HuH-7 (cell line): ENCODE results near the gene MSMO1.

Source experiments
- DNase-seq: peaks from one replicate; pipeline ENCODE4 v3.0.0; 2011; ENCODE audit warnings: low spot score

The MSMO1 gene

GRCh38 chr4:165360985-165361670, 33.7 kb downstream of the MSMO1 start:
- no peak for DNase-seq

- DNase-seq, result no peak
Observed at GRCh38 chr4:165361810-165362209, 34.3 kb downstream of the MSMO1 start.

DNA sequence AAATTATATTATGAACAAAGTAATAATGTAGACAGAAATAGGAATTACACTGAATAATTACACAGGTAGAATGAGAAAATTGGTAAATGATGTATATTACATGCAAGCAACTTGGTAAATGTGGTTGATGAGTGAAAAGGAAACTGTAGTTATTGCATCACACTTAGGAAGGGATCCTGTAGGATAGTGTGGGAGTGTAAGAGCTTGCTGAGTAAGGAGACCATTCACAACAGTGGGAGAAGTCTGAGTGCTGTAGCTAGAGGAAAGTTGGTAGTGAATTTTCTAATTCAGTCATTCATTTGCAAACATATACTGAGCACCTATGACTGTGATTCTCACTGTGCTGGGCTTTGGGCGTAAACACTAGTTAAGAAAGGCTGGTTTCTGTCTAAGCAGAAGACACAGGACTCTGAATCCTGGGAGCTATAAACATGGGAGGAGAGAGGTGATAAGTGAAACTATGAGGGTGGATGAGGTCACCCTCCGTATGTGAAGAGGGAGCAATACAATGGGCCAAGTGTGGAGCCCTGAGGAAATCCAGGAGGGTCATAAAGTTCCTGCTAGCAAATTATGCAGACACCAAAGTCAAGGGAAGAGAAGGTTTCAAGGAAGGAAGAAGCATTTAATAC, 37.1 kb downstream of the MSMO1 start:
- peak; percentile 47 for DNase-seq

DNA sequence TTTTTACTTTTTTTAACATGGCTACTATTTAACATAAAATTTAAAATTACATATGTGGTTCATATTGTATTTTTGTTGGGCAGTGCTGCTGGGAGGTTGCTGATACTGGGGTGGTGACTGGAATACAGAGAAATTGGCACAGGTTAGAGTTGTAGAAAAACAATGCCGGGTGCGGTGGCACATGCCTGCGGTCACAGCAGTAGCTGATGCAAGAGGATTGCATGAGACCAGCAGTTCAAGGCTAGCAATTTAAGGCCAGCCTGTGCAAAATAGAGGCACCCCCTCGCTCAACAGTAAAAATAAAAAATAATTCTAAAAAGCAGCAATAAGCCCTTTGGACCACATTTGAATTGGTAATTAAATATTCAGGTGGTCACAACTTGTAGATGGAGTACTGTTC, 39.6 kb downstream of the MSMO1 start:
- no peak for DNase-seq

- DNase-seq, result no peak
Observed at GRCh38 chr4:165368114-165368513, 40.6 kb downstream of the MSMO1 start.

DNA sequence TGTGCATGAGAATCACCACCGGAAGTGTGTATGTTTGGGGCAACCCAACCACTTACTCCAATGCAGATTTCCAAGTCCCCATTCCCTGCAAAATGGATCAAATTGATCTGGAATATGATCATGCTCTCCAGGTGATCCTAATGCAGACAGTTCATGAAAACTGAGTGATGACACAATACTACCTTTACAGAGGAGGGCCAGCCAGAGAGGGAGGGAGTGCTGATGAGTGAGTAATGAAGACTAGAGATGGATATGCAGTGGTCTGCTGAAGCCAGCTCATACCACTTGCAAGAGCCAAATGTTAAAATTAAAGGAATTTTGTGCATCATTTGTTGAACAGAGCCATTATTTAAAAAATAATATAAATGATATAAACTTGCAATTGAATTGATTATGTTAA, 41.1 kb downstream of the MSMO1 start:
- no peak for DNase-seq

- no peak for DNase-seq
Observed at GRCh38 chr4:165369522-165369921, 42.1 kb downstream of the MSMO1 start.

DNA sequence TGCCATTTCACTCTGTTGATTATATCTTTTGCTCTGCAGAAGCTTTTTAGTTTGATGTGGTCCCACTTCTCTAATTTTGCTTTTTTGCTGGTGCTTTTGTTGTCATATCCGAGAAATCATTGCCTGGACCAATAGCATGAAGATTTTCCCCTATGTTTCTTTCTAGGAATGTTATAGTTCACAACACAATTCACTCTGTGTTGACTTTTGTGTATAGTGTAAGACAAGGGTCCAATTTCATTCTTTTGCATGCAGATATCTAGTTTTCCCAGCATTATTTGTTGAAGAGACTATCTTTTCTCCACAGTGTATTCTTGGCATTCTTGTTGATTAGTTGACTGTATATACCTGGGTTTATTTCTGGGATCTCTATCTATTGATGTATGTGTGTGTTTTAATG, 43.1 kb downstream of the MSMO1 start:
- no peak for DNase-seq

- no peak for DNase-seq
Observed at GRCh38 chr4:165375465-165375864, 48.0 kb downstream of the MSMO1 start.

- no peak for DNase-seq
Observed at GRCh38 chr4:165378398-165378744, 50.9 kb downstream of the MSMO1 start.

DNA sequence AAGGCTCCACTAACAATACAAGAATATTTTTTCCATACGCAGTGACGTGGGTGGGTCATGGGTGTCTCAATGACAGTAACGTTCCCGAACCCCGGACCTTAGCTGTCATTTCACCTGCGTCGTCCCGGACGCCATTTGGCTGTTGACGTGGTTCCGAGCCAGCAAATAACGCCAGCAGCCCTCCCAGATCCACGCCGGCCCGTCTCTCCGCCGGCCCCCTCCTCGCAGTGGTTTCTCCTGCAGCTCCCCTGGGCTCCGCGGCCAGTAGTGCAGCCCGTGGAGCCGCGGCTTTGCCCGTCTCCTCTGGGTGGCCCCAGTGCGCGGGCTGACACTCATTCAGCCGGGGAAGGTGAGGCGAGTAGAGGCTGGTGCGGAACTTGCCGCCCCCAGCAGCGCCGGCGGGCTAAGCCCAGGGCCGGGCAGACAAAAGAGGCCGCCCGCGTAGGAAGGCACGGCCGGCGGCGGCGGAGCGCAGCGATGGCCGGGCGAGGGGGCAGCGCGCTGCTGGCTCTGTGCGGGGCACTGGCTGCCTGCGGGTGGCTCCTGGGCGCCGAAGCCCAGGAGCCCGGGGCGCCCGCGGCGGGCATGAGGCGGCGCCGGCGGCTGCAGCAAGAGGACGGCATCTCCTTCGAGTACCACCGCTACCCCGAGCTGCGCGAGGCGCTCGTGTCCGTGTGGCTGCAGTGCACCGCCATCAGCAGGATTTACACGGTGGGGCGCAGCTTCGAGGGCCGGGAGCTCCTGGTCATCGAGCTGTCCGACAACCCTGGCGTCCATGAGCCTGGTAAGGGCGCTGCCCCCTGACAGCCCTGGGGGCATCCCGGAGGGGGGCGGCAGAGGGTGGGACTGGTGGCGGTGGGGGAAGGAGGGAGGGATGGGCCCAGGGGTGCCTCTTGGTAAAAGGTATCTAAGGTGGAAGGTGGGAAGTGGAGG, 51.5 kb downstream of the MSMO1 start, which contains the start of gene CPE:
CPE (plus strand) TSS at position 264 of the 933 bp plus-strand sequence; CDS start at position 478, 214 bp downstream.
- peak; percentile 82 for DNase-seq

GRCh38 chr4:165379678-165380064, 52.2 kb downstream of the MSMO1 start:
- DNase-seq, result no peak

GRCh38 chr4:165380805-165381204, 53.3 kb downstream of the MSMO1 start:
- DNase-seq, result no peak

DNA sequence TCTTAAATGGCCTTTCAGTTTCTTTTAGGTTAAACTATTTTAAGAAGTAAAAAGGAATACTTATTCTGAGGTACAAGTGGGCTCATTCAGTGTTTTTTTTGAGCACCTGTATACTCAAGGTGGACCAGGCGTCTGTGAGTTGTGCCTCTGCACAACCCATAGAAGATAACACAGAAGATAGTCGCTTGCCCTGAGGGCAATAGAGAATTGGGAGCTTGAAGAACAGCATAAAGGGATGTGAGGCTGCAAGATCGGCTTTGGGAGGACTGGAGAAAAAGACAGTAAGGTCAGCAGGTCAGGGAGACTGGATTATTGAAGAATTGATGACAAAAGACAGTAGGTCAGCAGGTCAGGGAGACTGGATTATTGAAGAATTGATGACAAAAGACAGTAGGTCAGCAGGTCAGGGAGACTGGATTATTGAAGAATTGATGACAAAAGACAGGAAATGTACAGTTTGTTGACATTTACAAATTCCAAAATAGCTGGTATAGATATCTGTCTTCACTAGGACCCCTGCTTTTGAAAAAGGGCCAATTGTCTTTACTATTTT, 54.4 kb downstream of the MSMO1 start:
- no peak for DNase-seq

- no peak for DNase-seq
Observed at GRCh38 chr4:165382640-165383039, 55.2 kb downstream of the MSMO1 start.

DNA sequence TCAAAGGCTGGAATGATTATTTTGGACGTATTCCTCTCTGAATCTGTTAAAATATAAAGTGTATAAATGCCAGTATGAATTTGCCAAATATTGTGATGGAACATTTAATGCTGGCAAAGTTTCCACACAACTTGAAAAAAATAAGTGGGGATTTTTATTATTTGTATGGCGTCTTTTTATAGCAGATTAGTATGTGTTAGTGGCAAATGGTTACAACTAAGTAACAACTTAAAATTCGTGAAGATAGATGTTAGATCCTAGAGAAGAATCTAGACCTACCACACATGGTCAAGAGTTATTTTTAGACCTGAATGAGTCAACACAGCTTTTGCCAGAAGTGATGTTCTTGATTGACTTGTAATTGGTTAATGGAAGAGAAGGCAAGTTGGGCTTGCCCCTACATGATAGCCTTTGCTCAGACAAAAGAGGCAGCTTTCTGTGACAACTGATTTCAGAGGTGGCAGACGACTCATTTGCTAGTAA, 56.2 kb downstream of the MSMO1 start:
- no peak for DNase-seq

DNA sequence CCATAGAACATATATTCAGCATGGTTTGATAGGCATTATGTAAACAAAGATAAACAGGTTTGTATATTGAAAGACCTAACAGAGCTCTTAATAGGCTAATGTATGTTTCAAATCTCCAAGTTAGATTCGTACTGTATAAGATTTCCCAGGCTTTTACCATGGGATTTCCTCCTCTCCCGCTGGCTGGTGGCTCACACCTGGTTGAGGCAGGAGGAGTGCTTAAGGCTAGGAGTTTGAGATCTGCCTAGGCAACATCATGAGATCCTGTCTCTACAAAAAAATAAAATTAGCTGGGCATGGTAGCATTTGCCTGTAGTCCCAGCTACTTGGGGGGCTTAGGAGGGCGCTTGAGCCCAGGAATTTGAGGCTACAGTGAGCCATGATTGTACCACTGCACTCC, 56.7 kb downstream of the MSMO1 start:
- DNase-seq, result no peak

GRCh38 chr4:165384598-165384997, 57.1 kb downstream of the MSMO1 start:
- no peak for DNase-seq

GRCh38 chr4:165385126-165385525, 57.7 kb downstream of the MSMO1 start:
- no peak for DNase-seq

DNA sequence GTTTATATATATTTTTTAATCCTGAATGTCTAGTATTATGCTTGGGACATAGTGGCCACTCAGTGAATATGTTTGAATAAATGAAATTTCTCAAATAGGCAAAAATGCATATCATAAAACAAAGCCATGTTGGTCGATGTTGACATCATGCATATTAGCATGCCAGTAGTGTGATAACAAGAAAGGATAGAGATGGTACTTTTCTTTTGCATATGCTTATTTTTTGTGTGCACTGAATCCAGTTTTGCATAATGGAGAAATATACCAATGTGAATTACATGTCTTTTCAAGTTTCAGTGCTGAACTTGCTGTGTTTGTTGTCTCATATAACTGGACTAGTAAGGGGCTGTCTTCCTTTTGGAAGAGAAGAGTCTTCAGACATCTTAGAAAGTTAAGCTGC, 58.9 kb downstream of the MSMO1 start:
- no peak for DNase-seq

GRCh38 chr4:165388756-165389155, 61.3 kb downstream of the MSMO1 start:
- DNase-seq, result no peak
